HEK293 (cell line): ENCODE data around the gene KLF16.
A peak's percentile ranks its signal among the peaks of the same experiment; 100 is the strongest.

ENCODE experiments used
- GFI1B ChIP-seq: fragments of 450-650 bp; formaldehyde crosslinking; IDR thresholded peaks from 2 replicates; pipeline ENCODE4 v1.5.1; 2016; ENCODE audit warnings: missing biosample characterization, missing genetic modification characterization
- GLI2 ChIP-seq: fragments of 450-650 bp; formaldehyde crosslinking; IDR thresholded peaks from 2 replicates; pipeline ENCODE4; 2017; ENCODE audit warnings: missing biosample characterization, missing genetic modification characterization, low read depth, borderline replicate concordance
- OVOL3 ChIP-seq: fragments of 450-650 bp; formaldehyde crosslinking; IDR thresholded peaks from 2 replicates; pipeline ENCODE4 v1.5.1; 2016; ENCODE audit warnings: missing biosample characterization, missing genetic modification characterization
- RBAK ChIP-seq: fragments of 450-650 bp; formaldehyde crosslinking; IDR thresholded peaks from 2 replicates; pipeline ENCODE4 v1.5.1; 2016; ENCODE audit warnings: missing biosample characterization, missing genetic modification characterization
- ZBTB1 ChIP-seq: fragments of 450-650 bp; formaldehyde crosslinking; IDR thresholded peaks from 2 replicates; pipeline ENCODE4 v1.5.1; 2016; ENCODE audit warnings: missing biosample characterization, missing genetic modification characterization
- ZBTB21 ChIP-seq: fragments of 450-650 bp; formaldehyde crosslinking; IDR thresholded peaks from 2 replicates; pipeline ENCODE4 v1.5.1; 2017; ENCODE audit warnings: missing biosample characterization, missing genetic modification characterization
- ZBTB8A ChIP-seq: fragments of 450-650 bp; formaldehyde crosslinking; IDR thresholded peaks from 2 replicates; pipeline ENCODE4 v1.5.1; 2016; ENCODE audit warnings: missing biosample characterization, missing genetic modification characterization
- ZNF19 ChIP-seq: fragments of 450-650 bp; formaldehyde crosslinking; IDR thresholded peaks from 2 replicates; pipeline ENCODE4; 2016; ENCODE audit warnings: missing biosample characterization, missing genetic modification characterization, low read depth
- ZNF214 ChIP-seq: fragments of 450-650 bp; formaldehyde crosslinking; IDR thresholded peaks from 2 replicates; pipeline ENCODE4 v1.5.1; 2017; ENCODE audit warnings: missing biosample characterization, mild to moderate bottlenecking, missing genetic modification characterization, borderline replicate concordance
- ZNF223 ChIP-seq: fragments of 450-650 bp; formaldehyde crosslinking; IDR thresholded peaks from 2 replicates; pipeline ENCODE4 v1.5.1; 2016; ENCODE audit warnings: missing biosample characterization, missing genetic modification characterization
- ZNF292 ChIP-seq: fragments of 450-650 bp; formaldehyde crosslinking; IDR thresholded peaks from 2 replicates; pipeline ENCODE4 v1.5.1; 2016; ENCODE audit warnings: low read depth, missing biosample characterization, missing genetic modification characterization, borderline replicate concordance
- ZNF354C ChIP-seq: fragments of 450-650 bp; formaldehyde crosslinking; IDR thresholded peaks from 2 replicates; pipeline ENCODE4 v1.5.1; 2016; ENCODE audit warnings: missing biosample characterization, missing genetic modification characterization, low read depth, borderline replicate concordance
- ZNF394 ChIP-seq: fragments of 450-650 bp; formaldehyde crosslinking; IDR thresholded peaks from 2 replicates; pipeline ENCODE4 v1.5.1; 2016; ENCODE audit warnings: missing biosample characterization, missing genetic modification characterization, mild to moderate bottlenecking, moderate library complexity, borderline replicate concordance
- ZNF426 ChIP-seq: fragments of 450-650 bp; formaldehyde crosslinking; IDR thresholded peaks from 2 replicates; pipeline ENCODE4 v1.5.1; 2017; ENCODE audit warnings: missing biosample characterization, missing genetic modification characterization, mild to moderate bottlenecking, inconsistent platforms, moderate library complexity
- ZNF433 ChIP-seq: fragments of 450-650 bp; formaldehyde crosslinking; IDR thresholded peaks from 2 replicates; pipeline ENCODE4 v1.5.1; 2016; ENCODE audit warnings: missing biosample characterization, missing genetic modification characterization, low read depth
- ZNF514 ChIP-seq: fragments of 450-650 bp; formaldehyde crosslinking; IDR thresholded peaks from 2 replicates; pipeline ENCODE4 v1.5.1; 2016; ENCODE audit warnings: missing biosample characterization, missing genetic modification characterization
- ZNF529 ChIP-seq: fragments of 450-650 bp; formaldehyde crosslinking; IDR thresholded peaks from 2 replicates; pipeline ENCODE4 v1.5.1; 2017; ENCODE audit warnings: missing genetic modification characterization, missing biosample characterization; ENCODE audit not compliant: insufficient replicate concordance
- ZNF558 ChIP-seq: fragments of 450-650 bp; formaldehyde crosslinking; IDR thresholded peaks from 2 replicates; pipeline ENCODE4 v1.5.1; 2016; ENCODE audit warnings: missing biosample characterization, missing genetic modification characterization
- ZNF610 ChIP-seq: fragments of 450-650 bp; formaldehyde crosslinking; IDR thresholded peaks from 2 replicates; pipeline ENCODE4 v1.5.1; 2016; ENCODE audit warnings: missing biosample characterization, missing genetic modification characterization, borderline replicate concordance
- ZNF654 ChIP-seq: fragments of 450-650 bp; formaldehyde crosslinking; IDR thresholded peaks from 2 replicates; pipeline ENCODE4 v1.5.1; 2016; ENCODE audit warnings: low read depth, missing biosample characterization, missing genetic modification characterization
- TF ChIP-seq, protein P1 (sequence below): fragments of 450-650 bp; formaldehyde crosslinking; IDR thresholded peaks from 2 replicates; pipeline ENCODE4 v1.5.1; 2016; ENCODE audit warnings: missing biosample characterization, missing genetic modification characterization
- TF ChIP-seq, protein P2 (sequence below): fragments of 450-650 bp; formaldehyde crosslinking; IDR thresholded peaks from 2 replicates; pipeline ENCODE4 v1.5.1; 2016; ENCODE audit warnings: missing biosample characterization, missing genetic modification characterization, borderline replicate concordance
- TF ChIP-seq, protein P3 (sequence below): fragments of 450-650 bp; formaldehyde crosslinking; conservative IDR thresholded peaks from 2 replicates; pipeline ENCODE4 v1.5.1; 2016; ENCODE audit warnings: low read depth, missing biosample characterization, missing genetic modification characterization
- TF ChIP-seq, protein P4 (sequence below): fragments of 450-650 bp; formaldehyde crosslinking; IDR thresholded peaks from 2 replicates; pipeline ENCODE4 v1.5.1; 2016; ENCODE audit warnings: missing biosample characterization, missing genetic modification characterization, borderline replicate concordance

The KLF16 gene

DNA sequence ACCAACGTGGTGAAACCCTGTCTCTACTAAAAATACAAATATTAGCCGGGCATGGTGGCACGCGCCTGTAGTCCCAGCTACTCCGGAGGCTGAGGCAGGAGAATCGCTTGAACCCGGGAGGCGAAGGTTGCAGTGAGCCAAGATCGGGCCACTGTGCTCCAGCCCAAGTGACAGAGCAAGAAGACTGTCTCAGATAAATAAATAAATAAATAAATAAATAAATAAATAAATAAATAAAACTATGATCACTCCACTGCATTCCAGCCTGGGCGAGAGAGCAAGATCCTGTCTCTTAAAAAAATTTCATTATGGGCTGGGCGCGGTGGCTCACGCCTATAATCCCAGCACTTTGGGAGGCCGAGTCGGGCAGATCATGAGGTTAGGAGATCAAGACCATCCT is 23.0 kb upstream of the KLF16 start (continued):
- TF ChIP-seq, protein P1, sequence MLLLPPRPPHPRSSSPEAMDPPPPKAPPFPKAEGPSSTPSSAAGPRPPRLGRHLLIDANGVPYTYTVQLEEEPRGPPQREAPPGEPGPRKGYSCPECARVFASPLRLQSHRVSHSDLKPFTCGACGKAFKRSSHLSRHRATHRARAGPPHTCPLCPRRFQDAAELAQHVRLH (tag by site-specific recombination), result 0 out of 2 replicates have a peak, but pooled peaks have one; percentile 35
- TF ChIP-seq ZNF514 (tag by site-specific recombination) (peak; percentile 87; the same call in 1 of the 2 replicates), ZNF654 (peak; percentile 53), GFI1B (tag by site-specific recombination) (0 out of 2 replicates have a peak, but pooled peaks have one; percentile 45), ZBTB21 (tag by site-specific recombination) (peak; percentile 63; the same call in 1 of the 2 replicates), ZBTB8A (tag by site-specific recombination) (peak; percentile 83), ZNF214 (tag by site-specific recombination) (peak; percentile 42; the same call in 1 of the 2 replicates), ZNF394 (tag by site-specific recombination) (peak; percentile 98), ZNF610 (tag by site-specific recombination) (0 out of 2 replicates have a peak, but pooled peaks have one; percentile 42), GLI2 (tag by site-specific recombination) (peak; percentile 81; the same call in 1 of the 2 replicates), ZNF19 (tag by site-specific recombination) (peak; percentile 89; the same call in 1 of the 2 replicates), OVOL3 (peak; percentile 47; the same call in 1 of the 2 replicates), ZNF354C (tag by site-specific recombination) (peak; percentile 88), ZBTB1 (tag by site-specific recombination) (0 out of 2 replicates have a peak, but pooled peaks have one; percentile 50), ZNF426 (peak; percentile 97), ZNF529 (tag by site-specific recombination) (peak; percentile 61), RBAK (tag by site-specific recombination) (peak; percentile 83), ZNF558 (tag by site-specific recombination) (peak; percentile 83), ZNF223 (tag by site-specific recombination) (peak; percentile 57; the same call in 1 of the 2 replicates), ZNF292 (tag by site-specific recombination) (peak; percentile 86; the same call in 1 of the 2 replicates), ZNF433 (tag by site-specific recombination) (peak; percentile 85)
- TF ChIP-seq, protein P2, sequence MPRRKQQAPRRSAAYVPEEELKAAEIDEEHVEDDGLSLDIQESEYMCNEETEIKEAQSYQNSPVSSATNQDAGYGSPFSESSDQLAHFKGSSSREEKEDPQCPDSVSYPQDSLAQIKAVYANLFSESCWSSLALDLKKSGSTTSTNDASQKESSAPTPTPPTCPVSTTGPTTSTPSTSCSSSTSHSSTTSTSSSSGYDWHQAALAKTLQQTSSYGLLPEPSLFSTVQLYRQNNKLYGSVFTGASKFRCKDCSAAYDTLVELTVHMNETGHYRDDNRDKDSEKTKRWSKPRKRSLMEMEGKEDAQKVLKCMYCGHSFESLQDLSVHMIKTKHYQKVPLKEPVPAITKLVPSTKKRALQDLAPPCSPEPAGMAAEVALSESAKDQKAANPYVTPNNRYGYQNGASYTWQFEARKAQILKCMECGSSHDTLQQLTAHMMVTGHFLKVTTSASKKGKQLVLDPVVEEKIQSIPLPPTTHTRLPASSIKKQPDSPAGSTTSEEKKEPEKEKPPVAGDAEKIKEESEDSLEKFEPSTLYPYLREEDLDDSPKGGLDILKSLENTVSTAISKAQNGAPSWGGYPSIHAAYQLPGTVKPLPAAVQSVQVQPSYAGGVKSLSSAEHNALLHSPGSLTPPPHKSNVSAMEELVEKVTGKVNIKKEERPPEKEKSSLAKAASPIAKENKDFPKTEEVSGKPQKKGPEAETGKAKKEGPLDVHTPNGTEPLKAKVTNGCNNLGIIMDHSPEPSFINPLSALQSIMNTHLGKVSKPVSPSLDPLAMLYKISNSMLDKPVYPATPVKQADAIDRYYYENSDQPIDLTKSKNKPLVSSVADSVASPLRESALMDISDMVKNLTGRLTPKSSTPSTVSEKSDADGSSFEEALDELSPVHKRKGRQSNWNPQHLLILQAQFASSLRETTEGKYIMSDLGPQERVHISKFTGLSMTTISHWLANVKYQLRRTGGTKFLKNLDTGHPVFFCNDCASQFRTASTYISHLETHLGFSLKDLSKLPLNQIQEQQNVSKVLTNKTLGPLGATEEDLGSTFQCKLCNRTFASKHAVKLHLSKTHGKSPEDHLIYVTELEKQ (tag by site-specific recombination), result peak; percentile 31; the same call in 1 of the 2 replicates
- TF ChIP-seq, protein P3, sequence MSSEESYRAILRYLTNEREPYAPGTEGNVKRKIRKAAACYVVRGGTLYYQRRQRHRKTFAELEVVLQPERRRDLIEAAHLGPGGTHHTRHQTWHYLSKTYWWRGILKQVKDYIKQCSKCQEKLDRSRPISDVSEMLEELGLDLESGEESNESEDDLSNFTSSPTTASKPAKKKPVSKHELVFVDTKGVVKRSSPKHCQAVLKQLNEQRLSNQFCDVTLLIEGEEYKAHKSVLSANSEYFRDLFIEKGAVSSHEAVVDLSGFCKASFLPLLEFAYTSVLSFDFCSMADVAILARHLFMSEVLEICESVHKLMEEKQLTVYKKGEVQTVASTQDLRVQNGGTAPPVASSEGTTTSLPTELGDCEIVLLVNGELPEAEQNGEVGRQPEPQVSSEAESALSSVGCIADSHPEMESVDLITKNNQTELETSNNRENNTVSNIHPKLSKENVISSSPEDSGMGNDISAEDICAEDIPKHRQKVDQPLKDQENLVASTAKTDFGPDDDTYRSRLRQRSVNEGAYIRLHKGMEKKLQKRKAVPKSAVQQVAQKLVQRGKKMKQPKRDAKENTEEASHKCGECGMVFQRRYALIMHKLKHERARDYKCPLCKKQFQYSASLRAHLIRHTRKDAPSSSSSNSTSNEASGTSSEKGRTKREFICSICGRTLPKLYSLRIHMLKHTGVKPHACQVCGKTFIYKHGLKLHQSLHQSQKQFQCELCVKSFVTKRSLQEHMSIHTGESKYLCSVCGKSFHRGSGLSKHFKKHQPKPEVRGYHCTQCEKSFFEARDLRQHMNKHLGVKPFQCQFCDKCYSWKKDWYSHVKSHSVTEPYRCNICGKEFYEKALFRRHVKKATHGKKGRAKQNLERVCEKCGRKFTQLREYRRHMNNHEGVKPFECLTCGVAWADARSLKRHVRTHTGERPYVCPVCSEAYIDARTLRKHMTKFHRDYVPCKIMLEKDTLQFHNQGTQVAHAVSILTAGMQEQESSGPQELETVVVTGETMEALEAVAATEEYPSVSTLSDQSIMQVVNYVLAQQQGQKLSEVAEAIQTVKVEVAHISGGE (tag by site-specific recombination), result peak; percentile 84
- TF ChIP-seq, protein P4, sequence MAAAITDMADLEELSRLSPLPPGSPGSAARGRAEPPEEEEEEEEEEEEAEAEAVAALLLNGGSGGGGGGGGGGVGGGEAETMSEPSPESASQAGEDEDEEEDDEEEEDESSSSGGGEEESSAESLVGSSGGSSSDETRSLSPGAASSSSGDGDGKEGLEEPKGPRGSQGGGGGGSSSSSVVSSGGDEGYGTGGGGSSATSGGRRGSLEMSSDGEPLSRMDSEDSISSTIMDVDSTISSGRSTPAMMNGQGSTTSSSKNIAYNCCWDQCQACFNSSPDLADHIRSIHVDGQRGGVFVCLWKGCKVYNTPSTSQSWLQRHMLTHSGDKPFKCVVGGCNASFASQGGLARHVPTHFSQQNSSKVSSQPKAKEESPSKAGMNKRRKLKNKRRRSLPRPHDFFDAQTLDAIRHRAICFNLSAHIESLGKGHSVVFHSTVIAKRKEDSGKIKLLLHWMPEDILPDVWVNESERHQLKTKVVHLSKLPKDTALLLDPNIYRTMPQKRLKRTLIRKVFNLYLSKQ (tag by site-specific recombination), result peak; percentile 72; the same call in 1 of the 2 replicates
- TF ChIP-seq, all 188 proteins: peak for 49; not testable (repeated sequence) for 139
